K562 (cell line): Measurements from ENCODE around the gene EGFL7. TPM values are rescaled to one million over a fixed set of nuclear protein-coding genes. Genes with fewer than 3 reads are reported as not detected.

Source experiments
- ARHGAP35 ChIP-seq: fragments of 450-650 bp; IDR thresholded peaks from 2 replicates; pipeline ENCODE4 v1.6.1; 2018; ENCODE audit not compliant: partially characterized antibody
- CAMTA2 ChIP-seq: fragments of 250-450 bp; sonication (Bioruptor Pico); conservative IDR thresholded peaks from 2 replicates; pipeline ENCODE4 v1.5.1; 2022
- CREB1 ChIP-seq, 2 experiments: sonication (generic) in 1 of 2; formaldehyde crosslinking in 1 of 2; IDR thresholded peaks; 2 replicates each; pipeline versions ENCODE4 v1.6.1 to v1.8.0; 2012 to 2022; ENCODE audit warnings: inconsistent platforms in 1 of 2, mild to moderate bottlenecking in 1 of 2, missing genetic modification reagents in 1 of 2, moderate library complexity in 1 of 2
- CXXC5 ChIP-seq: fragments of 250-450 bp; sonication (Bioruptor Pico); IDR thresholded peaks from 2 replicates; pipeline ENCODE4 v1.8.0; 2022; ENCODE audit warnings: inconsistent platforms, mild to moderate bottlenecking, moderate library complexity
- HDAC3 ChIP-seq: fragments of 450-650 bp; IDR thresholded peaks from 2 replicates; pipeline ENCODE4 v1.6.1; 2018; ENCODE audit warnings: borderline replicate concordance, mild to moderate bottlenecking, moderate library complexity; ENCODE audit not compliant: partially characterized antibody
- KAT8 ChIP-seq: fragments of 450-650 bp; IDR thresholded peaks from 2 replicates; pipeline ENCODE4 v1.6.1; 2016; ENCODE audit warnings: low read depth, mild to moderate bottlenecking
- NFIC ChIP-seq: fragments of 450-650 bp; IDR thresholded peaks from 2 replicates; pipeline ENCODE4 v1.6.1; 2017; ENCODE audit warnings: mild to moderate bottlenecking, inconsistent platforms
- NR3C1 ChIP-seq: sonication (generic); formaldehyde crosslinking; IDR thresholded peaks from 2 replicates; pipeline ENCODE4 v1.8.1; 2022; ENCODE audit warnings: missing genetic modification reagents
- RFX7 ChIP-seq: fragments of 250-450 bp; sonication (Bioruptor Pico); IDR thresholded peaks from 2 replicates; pipeline ENCODE4 v1.5.1; 2021; ENCODE audit warnings: mild to moderate bottlenecking
- ZNF174 ChIP-seq: fragments of 250-450 bp; sonication (Bioruptor Pico); IDR thresholded peaks from 2 replicates; pipeline ENCODE4 v1.4.0; 2020; ENCODE audit warnings: mild to moderate bottlenecking
- polyA plus RNA-seq, 8 experiments: library from polyadenylated mRNA; depleted of rRNA in 4 of 8; stranded (reverse) in 5 of 8; unstranded in 3 of 8; fragments of >200 nt; fragmentation: Nextera tagmentation in 2 of 8; fragmentation: Illumina TruSeq in 1 of 8; extraction: Ambion mirVana in 2 of 8; extraction: Trizol in 1 of 8; gene quantifications; 2 replicates each; pipeline versions ENCODE4 v1.2.1 to v1.2.3, GENCODE V29; 2011 to 2014; ENCODE audit warnings: inconsistent platforms in 1 of 8, missing spikeins in 1 of 8
- total RNA-seq, 7 experiments: library from RNA; depleted of rRNA in 6 of 7; stranded (reverse); fragments of >200 nt in 6 of 7; fragmentation: Illumina TruSeq in 2 of 7; extraction: Trizol in 2 of 7; gene quantifications; 2 replicates each; pipeline versions ENCODE4 v1.2.1 to v1.2.3, GENCODE V29; 2011 to 2021; ENCODE audit warnings: low replicate concordance in 1 of 7
- TF ChIP-seq, protein P1 (sequence below): fragments of 200-600 bp; sonication (generic); IDR thresholded peaks from one replicate; pipeline ENCODE4 v1.6.1; 2012; ENCODE audit warnings: mild to moderate bottlenecking, low read depth, low read length, inconsistent platforms
- TF ChIP-seq, protein P2 (sequence below): sonication (generic); formaldehyde crosslinking; IDR thresholded peaks from 2 replicates; pipeline ENCODE4 v1.8.0; 2022; ENCODE audit warnings: mild to moderate bottlenecking, missing genetic modification reagents
- TF ChIP-seq, protein P3 (sequence below): fragments of 450-650 bp; IDR thresholded peaks from 2 replicates; pipeline ENCODE4 v1.6.1; 2014; ENCODE audit warnings: low read depth, mild to moderate bottlenecking, moderate library complexity, borderline replicate concordance

Gene EGFL7
- total and polyA plus RNA-seq, 9 of the 15 experiments (the other 6 are each of a cell fraction or from before 2014, with no cell fraction given) = 1.5 to 286 (median 55.5) TPM

DNA sequence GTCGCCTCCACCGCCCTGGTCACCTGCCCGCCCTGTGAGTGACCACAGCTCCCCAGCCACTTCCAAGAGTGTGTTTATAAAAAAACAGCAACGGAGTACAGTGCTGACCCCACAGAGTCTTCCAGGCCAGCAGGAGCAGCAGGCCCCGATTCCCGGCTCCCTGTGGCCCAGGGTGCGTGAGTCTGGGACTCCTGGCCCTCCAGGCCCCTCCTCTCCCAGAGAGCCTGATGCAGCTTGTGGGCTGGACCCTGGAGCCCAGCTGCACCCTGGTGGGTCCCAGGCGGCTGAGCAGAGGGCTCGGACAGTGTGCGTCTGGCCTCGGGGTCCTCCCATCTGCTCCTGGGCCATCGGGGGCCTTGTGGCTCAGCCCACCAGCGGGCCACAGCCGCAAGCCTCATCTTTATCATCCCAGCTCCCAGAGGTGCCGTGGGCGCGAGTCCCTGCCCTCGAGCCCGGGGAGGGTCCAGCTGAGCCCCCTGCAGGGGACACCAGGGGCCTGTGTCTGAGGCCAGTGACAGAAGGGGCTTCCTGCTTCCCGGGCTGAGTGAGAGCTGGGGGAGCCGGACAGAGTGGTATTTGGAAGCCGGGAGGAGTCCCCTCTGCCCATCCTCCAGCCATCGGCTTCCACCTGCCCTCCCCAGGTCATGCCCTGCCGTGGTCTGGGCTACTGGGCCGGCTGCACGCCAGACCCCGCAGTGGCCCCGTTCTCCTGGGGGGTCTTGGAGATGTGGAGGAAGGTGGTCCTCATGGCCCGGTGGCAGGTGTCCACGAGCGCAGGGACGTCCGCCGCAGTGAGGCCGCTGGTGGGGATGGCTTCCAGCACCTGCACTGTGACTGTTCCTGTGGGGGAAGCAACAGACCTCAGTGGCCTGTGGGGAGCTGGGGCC, 10.6 kb downstream of the EGFL7 start (continued):
- TF ChIP-seq, protein P1, sequence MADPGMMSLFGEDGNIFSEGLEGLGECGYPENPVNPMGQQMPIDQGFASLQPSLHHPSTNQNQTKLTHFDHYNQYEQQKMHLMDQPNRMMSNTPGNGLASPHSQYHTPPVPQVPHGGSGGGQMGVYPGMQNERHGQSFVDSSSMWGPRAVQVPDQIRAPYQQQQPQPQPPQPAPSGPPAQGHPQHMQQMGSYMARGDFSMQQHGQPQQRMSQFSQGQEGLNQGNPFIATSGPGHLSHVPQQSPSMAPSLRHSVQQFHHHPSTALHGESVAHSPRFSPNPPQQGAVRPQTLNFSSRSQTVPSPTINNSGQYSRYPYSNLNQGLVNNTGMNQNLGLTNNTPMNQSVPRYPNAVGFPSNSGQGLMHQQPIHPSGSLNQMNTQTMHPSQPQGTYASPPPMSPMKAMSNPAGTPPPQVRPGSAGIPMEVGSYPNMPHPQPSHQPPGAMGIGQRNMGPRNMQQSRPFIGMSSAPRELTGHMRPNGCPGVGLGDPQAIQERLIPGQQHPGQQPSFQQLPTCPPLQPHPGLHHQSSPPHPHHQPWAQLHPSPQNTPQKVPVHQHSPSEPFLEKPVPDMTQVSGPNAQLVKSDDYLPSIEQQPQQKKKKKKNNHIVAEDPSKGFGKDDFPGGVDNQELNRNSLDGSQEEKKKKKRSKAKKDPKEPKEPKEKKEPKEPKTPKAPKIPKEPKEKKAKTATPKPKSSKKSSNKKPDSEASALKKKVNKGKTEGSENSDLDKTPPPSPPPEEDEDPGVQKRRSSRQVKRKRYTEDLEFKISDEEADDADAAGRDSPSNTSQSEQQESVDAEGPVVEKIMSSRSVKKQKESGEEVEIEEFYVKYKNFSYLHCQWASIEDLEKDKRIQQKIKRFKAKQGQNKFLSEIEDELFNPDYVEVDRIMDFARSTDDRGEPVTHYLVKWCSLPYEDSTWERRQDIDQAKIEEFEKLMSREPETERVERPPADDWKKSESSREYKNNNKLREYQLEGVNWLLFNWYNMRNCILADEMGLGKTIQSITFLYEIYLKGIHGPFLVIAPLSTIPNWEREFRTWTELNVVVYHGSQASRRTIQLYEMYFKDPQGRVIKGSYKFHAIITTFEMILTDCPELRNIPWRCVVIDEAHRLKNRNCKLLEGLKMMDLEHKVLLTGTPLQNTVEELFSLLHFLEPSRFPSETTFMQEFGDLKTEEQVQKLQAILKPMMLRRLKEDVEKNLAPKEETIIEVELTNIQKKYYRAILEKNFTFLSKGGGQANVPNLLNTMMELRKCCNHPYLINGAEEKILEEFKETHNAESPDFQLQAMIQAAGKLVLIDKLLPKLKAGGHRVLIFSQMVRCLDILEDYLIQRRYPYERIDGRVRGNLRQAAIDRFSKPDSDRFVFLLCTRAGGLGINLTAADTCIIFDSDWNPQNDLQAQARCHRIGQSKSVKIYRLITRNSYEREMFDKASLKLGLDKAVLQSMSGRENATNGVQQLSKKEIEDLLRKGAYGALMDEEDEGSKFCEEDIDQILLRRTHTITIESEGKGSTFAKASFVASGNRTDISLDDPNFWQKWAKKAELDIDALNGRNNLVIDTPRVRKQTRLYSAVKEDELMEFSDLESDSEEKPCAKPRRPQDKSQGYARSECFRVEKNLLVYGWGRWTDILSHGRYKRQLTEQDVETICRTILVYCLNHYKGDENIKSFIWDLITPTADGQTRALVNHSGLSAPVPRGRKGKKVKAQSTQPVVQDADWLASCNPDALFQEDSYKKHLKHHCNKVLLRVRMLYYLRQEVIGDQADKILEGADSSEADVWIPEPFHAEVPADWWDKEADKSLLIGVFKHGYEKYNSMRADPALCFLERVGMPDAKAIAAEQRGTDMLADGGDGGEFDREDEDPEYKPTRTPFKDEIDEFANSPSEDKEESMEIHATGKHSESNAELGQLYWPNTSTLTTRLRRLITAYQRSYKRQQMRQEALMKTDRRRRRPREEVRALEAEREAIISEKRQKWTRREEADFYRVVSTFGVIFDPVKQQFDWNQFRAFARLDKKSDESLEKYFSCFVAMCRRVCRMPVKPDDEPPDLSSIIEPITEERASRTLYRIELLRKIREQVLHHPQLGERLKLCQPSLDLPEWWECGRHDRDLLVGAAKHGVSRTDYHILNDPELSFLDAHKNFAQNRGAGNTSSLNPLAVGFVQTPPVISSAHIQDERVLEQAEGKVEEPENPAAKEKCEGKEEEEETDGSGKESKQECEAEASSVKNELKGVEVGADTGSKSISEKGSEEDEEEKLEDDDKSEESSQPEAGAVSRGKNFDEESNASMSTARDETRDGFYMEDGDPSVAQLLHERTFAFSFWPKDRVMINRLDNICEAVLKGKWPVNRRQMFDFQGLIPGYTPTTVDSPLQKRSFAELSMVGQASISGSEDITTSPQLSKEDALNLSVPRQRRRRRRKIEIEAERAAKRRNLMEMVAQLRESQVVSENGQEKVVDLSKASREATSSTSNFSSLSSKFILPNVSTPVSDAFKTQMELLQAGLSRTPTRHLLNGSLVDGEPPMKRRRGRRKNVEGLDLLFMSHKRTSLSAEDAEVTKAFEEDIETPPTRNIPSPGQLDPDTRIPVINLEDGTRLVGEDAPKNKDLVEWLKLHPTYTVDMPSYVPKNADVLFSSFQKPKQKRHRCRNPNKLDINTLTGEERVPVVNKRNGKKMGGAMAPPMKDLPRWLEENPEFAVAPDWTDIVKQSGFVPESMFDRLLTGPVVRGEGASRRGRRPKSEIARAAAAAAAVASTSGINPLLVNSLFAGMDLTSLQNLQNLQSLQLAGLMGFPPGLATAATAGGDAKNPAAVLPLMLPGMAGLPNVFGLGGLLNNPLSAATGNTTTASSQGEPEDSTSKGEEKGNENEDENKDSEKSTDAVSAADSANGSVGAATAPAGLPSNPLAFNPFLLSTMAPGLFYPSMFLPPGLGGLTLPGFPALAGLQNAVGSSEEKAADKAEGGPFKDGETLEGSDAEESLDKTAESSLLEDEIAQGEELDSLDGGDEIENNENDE = peak; percentile 79
- TF ChIP-seq CXXC5 (CRISPR knock-in tag) (no peak), NFIC (0 out of 2 replicates have a peak, but pooled peaks have one; percentile 9), HDAC3 (no peak), RFX7 (CRISPR knock-in tag) (peak; percentile 28; the same call in 1 of the 2 replicates), KAT8 (no peak), ARHGAP35 (no peak), ZNF174 (CRISPR knock-in tag) (no peak), CAMTA2 (CRISPR knock-in tag) (peak; percentile 87; the same call in 1 of the 2 replicates), NR3C1 (CRISPR knock-in tag) (no peak), CREB1 (IDR thresholded peaks at IDR 0.05) (no peak), CREB1 (CRISPR knock-in tag; IDR thresholded peaks at IDR 0.05) (no peak)
- TF ChIP-seq, protein P2, sequence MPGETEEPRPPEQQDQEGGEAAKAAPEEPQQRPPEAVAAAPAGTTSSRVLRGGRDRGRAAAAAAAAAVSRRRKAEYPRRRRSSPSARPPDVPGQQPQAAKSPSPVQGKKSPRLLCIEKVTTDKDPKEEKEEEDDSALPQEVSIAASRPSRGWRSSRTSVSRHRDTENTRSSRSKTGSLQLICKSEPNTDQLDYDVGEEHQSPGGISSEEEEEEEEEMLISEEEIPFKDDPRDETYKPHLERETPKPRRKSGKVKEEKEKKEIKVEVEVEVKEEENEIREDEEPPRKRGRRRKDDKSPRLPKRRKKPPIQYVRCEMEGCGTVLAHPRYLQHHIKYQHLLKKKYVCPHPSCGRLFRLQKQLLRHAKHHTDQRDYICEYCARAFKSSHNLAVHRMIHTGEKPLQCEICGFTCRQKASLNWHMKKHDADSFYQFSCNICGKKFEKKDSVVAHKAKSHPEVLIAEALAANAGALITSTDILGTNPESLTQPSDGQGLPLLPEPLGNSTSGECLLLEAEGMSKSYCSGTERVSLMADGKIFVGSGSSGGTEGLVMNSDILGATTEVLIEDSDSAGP (CRISPR knock-in tag) = no peak
- TF ChIP-seq, protein P3, sequence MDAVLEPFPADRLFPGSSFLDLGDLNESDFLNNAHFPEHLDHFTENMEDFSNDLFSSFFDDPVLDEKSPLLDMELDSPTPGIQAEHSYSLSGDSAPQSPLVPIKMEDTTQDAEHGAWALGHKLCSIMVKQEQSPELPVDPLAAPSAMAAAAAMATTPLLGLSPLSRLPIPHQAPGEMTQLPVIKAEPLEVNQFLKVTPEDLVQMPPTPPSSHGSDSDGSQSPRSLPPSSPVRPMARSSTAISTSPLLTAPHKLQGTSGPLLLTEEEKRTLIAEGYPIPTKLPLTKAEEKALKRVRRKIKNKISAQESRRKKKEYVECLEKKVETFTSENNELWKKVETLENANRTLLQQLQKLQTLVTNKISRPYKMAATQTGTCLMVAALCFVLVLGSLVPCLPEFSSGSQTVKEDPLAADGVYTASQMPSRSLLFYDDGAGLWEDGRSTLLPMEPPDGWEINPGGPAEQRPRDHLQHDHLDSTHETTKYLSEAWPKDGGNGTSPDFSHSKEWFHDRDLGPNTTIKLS = no peak
